ENCODE results near the gene CLSTN2. TPM values are rescaled to one million over a fixed set of nuclear protein-coding genes. Genes with fewer than 3 reads are reported as not detected.

Gene CLSTN2
- total RNA-seq, 1 experiment from 2014 or later: not detected

DNA sequence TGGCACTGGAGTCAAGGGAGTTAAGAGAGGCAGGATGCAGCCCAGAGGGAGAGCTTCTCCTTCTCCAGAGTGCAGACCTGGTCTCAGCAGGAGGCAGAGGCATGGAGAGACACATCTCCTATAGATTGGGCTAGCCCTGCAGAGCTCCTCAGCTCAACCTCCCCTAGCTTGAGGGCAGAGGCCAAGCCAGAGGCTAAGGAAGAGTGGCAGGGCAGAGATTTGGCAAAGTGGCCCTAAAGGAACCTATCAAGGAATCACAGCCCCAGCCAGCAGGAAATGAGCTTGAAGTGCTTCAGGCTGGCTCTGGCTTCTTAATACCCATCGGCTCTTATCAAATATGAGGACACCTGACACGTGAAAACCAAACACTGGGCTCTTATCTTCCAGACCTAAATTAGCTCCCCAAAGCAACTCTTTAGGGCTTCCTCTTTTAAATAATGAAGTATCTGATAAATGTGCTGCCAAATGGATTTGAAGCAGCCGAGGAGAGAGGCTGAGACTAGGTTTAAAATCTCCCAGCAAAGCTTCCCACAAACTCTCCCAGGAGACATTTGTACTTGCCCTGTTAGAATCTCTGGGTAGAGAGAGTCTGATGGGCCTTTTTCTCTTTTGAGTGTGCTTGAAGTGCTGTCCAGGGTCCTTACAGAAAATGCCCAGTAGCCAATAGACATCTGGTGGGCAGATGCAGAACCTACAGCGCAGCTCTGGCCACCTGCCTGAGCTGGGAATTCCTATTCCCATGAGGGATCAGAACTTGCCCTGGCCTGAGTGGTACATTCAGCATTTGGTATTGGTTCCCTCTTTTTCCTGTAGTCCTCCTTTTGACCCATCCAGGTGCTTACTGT is 271.4 kb downstream of the CLSTN2 start:
- DNase-seq: peak in 1 of 2 experiments; percentile 6
- Histone ChIP-seq H3K4me2 (no peak overlapping the region), H2AFZ (no peak overlapping the region), H3K4me3 (no peak overlapping the region), H3K36me3 (ENCODE audit: low read depth) (no peaks in the 10 kb centered on the region), H3K9me2 (ENCODE audit: insufficient read depth) (no peaks in the 10 kb centered on the region), H3K27ac (no peak overlapping the region), H3K9me3 (ENCODE audit: insufficient read depth, low read depth) (no peaks in the 10 kb centered on the region), H4K20me1 (ENCODE audit: insufficient read depth) (no peaks in the 10 kb centered on the region), H3F3A (ENCODE audit: insufficient read depth, low read depth) (no peaks in the 10 kb centered on the region), H3K27me3 (ENCODE audit: insufficient read depth, low read depth) (no peaks in the 10 kb centered on the region), H3K4me1 (replicated peaks; ENCODE audit: insufficient read depth) (no peaks in the 10 kb centered on the region), H3K79me2 (ENCODE audit: low read depth) (no peaks in the 10 kb centered on the region)
- ChIA-PET CTCF (no interaction called here), POLR2A (ENCODE audit: unreplicated experiment) (no interaction called here)
- TF ChIP-seq EZH2 (IDR thresholded peaks at IDR 0.05; ENCODE audit: low read depth): no peak
- 0 out of 2 replicates have a peak, but pooled peaks have one; percentile 16 for TF ChIP-seq CTCF (conservative IDR thresholded peaks at IDR 0.05)
- intact Hi-C loops (cut with micrococcal nuclease; ENCODE audit: unreplicated experiment): loop anchor here (5.0 kb wide), 1 partner anchor 531 kb away; no protein-coding TSS in a partner anchor
- BruUV-seq (replicated peaks): no TSS peak

GRCh38 chr3:140207541-140207940 is 272.6 kb downstream of the CLSTN2 start:
- no peaks in the 10 kb centered on the region for H3K79me2 ChIP-seq (ENCODE audit: low read depth)
- TF ChIP-seq EZH2 (IDR thresholded peaks at IDR 0.05; ENCODE audit: low read depth) (no peak), CTCF (conservative IDR thresholded peaks at IDR 0.05) (no peak)
- H2AFZ ChIP-seq: no peak overlapping the region
- no peak overlapping the region for H3K4me3 ChIP-seq
- H3K27me3 ChIP-seq (ENCODE audit: insufficient read depth, low read depth): no peaks in the 10 kb centered on the region
- POLR2A ChIA-PET (ENCODE audit: unreplicated experiment): no interaction called here
- no peaks in the 10 kb centered on the region for H3K9me3 ChIP-seq (ENCODE audit: insufficient read depth, low read depth)
- CTCF ChIA-PET: no interaction called here
- BruUV-seq (replicated peaks): no TSS peak
- intact Hi-C loops (cut with micrococcal nuclease; ENCODE audit: unreplicated experiment): loop anchor here (5.0 kb wide), 1 partner anchor 530 kb away; no protein-coding TSS in a partner anchor
- no peaks in the 10 kb centered on the region for H3F3A ChIP-seq (ENCODE audit: insufficient read depth, low read depth)
- no peaks in the 10 kb centered on the region for H3K36me3 ChIP-seq (ENCODE audit: low read depth)
- no peaks in the 10 kb centered on the region for H3K4me1 ChIP-seq (replicated peaks; ENCODE audit: insufficient read depth)
- H3K4me2 ChIP-seq: no peak overlapping the region
- no peak for DNase-seq
- H3K9me2 ChIP-seq (ENCODE audit: insufficient read depth): no peaks in the 10 kb centered on the region
- no peaks in the 10 kb centered on the region for H4K20me1 ChIP-seq (ENCODE audit: insufficient read depth)
- no peak overlapping the region for H3K27ac ChIP-seq

DNA sequence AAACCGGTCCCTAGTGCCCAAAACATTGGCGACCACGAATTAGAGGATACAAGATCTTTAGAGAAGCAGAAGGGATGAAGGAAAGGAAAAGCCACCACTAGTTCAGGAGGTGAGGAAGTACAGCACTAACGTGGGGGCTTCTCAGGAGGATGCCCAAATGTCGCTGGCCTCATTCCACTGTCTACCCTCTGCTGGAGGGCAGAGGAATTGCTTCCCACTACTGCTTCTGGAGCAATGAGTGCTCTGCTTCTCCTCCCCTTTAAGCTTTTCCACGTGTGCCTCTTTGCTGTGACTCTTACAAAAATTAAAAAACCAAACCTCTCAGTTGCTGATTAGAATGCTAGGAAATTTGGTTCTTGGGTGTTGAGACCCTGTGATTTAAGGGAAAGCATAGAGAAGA is 281.3 kb downstream of the CLSTN2 start:
- intact Hi-C loops (cut with micrococcal nuclease; ENCODE audit: unreplicated experiment): no loop called here
- Histone ChIP-seq H4K20me1 (ENCODE audit: insufficient read depth) (no peaks in the 10 kb centered on the region), H3K79me2 (ENCODE audit: low read depth) (no peaks in the 10 kb centered on the region), H3K4me2 (no peak overlapping the region), H3K4me3 (no peak overlapping the region), H3K4me1 (replicated peaks; ENCODE audit: insufficient read depth) (0 out of 2 replicates have a peak, but pooled peaks cover 5% of the 10 kb centered on the region), H3F3A (ENCODE audit: insufficient read depth, low read depth) (no peaks in the 10 kb centered on the region; the same call in 1 of the 2 replicates), H3K27me3 (ENCODE audit: insufficient read depth, low read depth) (no peaks in the 10 kb centered on the region), H3K9me3 (ENCODE audit: insufficient read depth, low read depth) (no peaks in the 10 kb centered on the region), H3K9me2 (ENCODE audit: insufficient read depth) (no peaks in the 10 kb centered on the region), H3K27ac (no peak overlapping the region), H2AFZ (no peak overlapping the region), H3K36me3 (ENCODE audit: low read depth) (no peaks in the 10 kb centered on the region)
- no peak for DNase-seq
- ChIA-PET POLR2A (ENCODE audit: unreplicated experiment) (no interaction called here), CTCF (no interaction called here)
- TF ChIP-seq CTCF (conservative IDR thresholded peaks at IDR 0.05) (peak; percentile 60), EZH2 (IDR thresholded peaks at IDR 0.05; ENCODE audit: low read depth) (no peak)
- BruUV-seq (replicated peaks): no TSS peak

All from PC-9 (cell line).